H1 (cell line): ENCODE data around the gene NOL3. TPM values are rescaled to one million over a fixed set of nuclear protein-coding genes. Genes with fewer than 3 reads are reported as not detected.
A peak's percentile ranks its signal among the peaks of the same experiment; 100 is the strongest.

ENCODE experiments used
- BACH1 ChIP-seq: IDR thresholded peaks from 2 replicates; pipeline ENCODE4 v1.6.1; 2012; ENCODE audit warnings: low read length, improper control_type of control experiment
- BRCA1 ChIP-seq: IDR thresholded peaks from 2 replicates; pipeline ENCODE4 v1.6.1; 2012; ENCODE audit warnings: low read depth, low read length, improper control_type of control experiment
- EGR1 ChIP-seq: IDR thresholded peaks from 2 replicates; pipeline ENCODE4 v1.6.1; 2011; ENCODE audit warnings: low read depth, low read length, borderline replicate concordance
- KDM4A ChIP-seq: IDR thresholded peaks from one replicate; pipeline ENCODE4 v1.7.1; 2012; ENCODE audit warnings: low read depth, mild to moderate bottlenecking, moderate library complexity, low read length, inconsistent platforms; ENCODE audit not compliant: severe bottlenecking
- RNF2 ChIP-seq: fragments of 200-900, 300-1000 bp; sonication (generic); IDR thresholded peaks from 2 replicates; pipeline ENCODE4 v1.7.1; 2016; ENCODE audit warnings: borderline replicate concordance, low read depth, mild to moderate bottlenecking, antibody characterized with exemption, low read length; ENCODE audit not compliant: poor library complexity, severe bottlenecking; ENCODE audit errors: missing control alignments
- polyA plus RNA-seq, 7 experiments: library from polyadenylated mRNA; depleted of rRNA in 3 of 7; stranded (reverse) in 5 of 7; unstranded in 2 of 7; fragments of >200 nt in 5 of 7; fragments of 200-250 nt in 2 of 7; gene quantifications; 1 replicate in 5 of 7; 2 replicates in 1 of 7; 4 replicates in 1 of 7; pipeline versions ENCODE4 v1.2.1 to v1.2.3, GENCODE V29; 2011 to 2013; ENCODE audit warnings: missing spikeins in 2 of 7, mixed read lengths in 2 of 7
- total RNA-seq: library from RNA; stranded (reverse); fragmentation: NEBNext Ultra II Directional; extraction: Animal tissue kit (Norgen Biotek cat#: 25700); gene quantifications from 2 replicates; pipeline ENCODE4 v1.2.1, GENCODE V29; 2021
- TF ChIP-seq, protein P1 (sequence below), 3 experiments: IDR thresholded peaks; 1 replicate in 2 of 3; 2 replicates in 1 of 3; pipeline versions ENCODE4 v1.5.1 to v1.6.1; 2011; ENCODE audit warnings: low read length in 3 of 3, mild to moderate bottlenecking in 3 of 3, inconsistent platforms in 2 of 3, low read depth in 1 of 3, moderate library complexity in 1 of 3; ENCODE audit not compliant: insufficient read depth in 1 of 3; ENCODE audit errors: control extremely low read depth in 1 of 3
- TF ChIP-seq, protein P2 (sequence below): IDR thresholded peaks from 2 replicates; pipeline ENCODE4 v1.6.1; 2012; ENCODE audit warnings: inconsistent platforms
- TF ChIP-seq, protein P3 (sequence below): IDR thresholded peaks from 2 replicates; pipeline ENCODE4 v1.6.1; 2011; ENCODE audit warnings: low read depth, mild to moderate bottlenecking, low read length; ENCODE audit not compliant: insufficient read depth

The NOL3 gene
- total and polyA plus RNA-seq, 2 of the 8 experiments (the other 6 are each of a cell fraction or from before 2014, with no cell fraction given): 2.2 to 4.6 TPM

DNA sequence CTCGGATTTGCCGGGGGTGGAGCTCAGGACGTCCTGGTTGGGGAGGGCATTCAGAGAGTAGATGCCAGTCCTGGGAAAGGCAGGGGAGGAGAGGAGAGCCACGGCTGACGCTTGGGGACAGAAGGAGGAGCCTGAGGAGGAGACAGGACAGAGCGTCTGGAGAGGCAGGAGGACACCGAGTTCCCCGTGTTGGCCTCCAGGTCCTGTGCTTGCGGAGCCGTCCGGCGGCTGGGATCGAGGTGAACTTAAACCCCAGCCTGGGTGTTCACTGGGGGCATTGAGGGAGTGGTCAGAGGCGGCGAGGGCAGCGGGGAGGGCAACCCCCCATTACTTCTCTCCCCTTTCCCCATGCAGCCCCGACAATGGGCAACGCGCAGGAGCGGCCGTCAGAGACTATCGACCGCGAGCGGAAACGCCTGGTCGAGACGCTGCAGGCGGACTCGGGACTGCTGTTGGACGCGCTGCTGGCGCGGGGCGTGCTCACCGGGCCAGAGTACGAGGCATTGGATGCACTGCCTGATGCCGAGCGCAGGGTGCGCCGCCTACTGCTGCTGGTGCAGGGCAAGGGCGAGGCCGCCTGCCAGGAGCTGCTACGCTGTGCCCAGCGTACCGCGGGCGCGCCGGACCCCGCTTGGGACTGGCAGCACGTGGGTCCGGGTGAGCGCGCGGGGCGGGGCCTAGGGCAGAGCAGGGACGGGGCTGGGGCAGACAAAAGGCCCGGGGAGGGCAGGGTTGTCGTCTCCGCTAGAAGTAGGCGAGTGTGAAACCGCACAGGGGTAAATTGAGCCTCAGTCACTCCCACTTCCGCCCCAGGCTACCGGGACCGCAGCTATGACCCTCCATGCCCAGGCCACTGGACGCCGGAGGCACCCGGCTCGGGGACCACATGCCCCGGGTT, 3.7 kb downstream of the NOL3 start (continued):
- TF ChIP-seq, protein P1, sequence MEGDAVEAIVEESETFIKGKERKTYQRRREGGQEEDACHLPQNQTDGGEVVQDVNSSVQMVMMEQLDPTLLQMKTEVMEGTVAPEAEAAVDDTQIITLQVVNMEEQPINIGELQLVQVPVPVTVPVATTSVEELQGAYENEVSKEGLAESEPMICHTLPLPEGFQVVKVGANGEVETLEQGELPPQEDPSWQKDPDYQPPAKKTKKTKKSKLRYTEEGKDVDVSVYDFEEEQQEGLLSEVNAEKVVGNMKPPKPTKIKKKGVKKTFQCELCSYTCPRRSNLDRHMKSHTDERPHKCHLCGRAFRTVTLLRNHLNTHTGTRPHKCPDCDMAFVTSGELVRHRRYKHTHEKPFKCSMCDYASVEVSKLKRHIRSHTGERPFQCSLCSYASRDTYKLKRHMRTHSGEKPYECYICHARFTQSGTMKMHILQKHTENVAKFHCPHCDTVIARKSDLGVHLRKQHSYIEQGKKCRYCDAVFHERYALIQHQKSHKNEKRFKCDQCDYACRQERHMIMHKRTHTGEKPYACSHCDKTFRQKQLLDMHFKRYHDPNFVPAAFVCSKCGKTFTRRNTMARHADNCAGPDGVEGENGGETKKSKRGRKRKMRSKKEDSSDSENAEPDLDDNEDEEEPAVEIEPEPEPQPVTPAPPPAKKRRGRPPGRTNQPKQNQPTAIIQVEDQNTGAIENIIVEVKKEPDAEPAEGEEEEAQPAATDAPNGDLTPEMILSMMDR (IDR thresholded peaks at IDR 0.05; ENCODE audit: control extremely low read depth in 1 of 3, insufficient read depth in 1 of 3, low read depth in 1 of 3, low read length in 3 of 3): peak in 2 of 3 experiments; percentile 14 to 15; a peak in 2 of 4 replicates
- TF ChIP-seq EGR1 (no peak), BACH1 (no peak), RNF2 (peak; percentile 36), BRCA1 (no peak), KDM4A (peak; percentile 49)
- TF ChIP-seq, protein P2, sequence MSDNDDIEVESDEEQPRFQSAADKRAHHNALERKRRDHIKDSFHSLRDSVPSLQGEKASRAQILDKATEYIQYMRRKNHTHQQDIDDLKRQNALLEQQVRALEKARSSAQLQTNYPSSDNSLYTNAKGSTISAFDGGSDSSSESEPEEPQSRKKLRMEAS: peak; percentile 89
- TF ChIP-seq, protein P3, sequence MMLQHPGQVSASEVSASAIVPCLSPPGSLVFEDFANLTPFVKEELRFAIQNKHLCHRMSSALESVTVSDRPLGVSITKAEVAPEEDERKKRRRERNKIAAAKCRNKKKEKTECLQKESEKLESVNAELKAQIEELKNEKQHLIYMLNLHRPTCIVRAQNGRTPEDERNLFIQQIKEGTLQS: no peak
